ENCODE results near the gene ZBBX.
A peak's percentile ranks its signal among the peaks of the same experiment; 100 is the strongest.
"Not testable (repeated sequence)": the region's sequence is repeated elsewhere in the genome, so short reads cannot be mapped to it uniquely, and the experiment has no call there.

Gene ZBBX

GRCh38 chr3:167380004-167380689, at the start of gene ZBBX:
ZBBX (minus strand) TSS chr3:167380297; CDS start chr3:167372901, 7,396 bp downstream.
- DNase-seq, result peak; percentile 75 to 79

- DNase-seq, result not testable (repeated sequence)
Measured at GRCh38 chr3:167426962-167427361, 46.9 kb upstream of the ZBBX start.

GRCh38 chr3:167422396-167422795, 42.3 kb upstream of the ZBBX start:
- DNase-seq, result not testable (repeated sequence)

- DNase-seq, result no peak
Measured at GRCh38 chr3:167409611-167410010, 29.5 kb upstream of the ZBBX start.

GRCh38 chr3:167406876-167407492, 26.9 kb upstream of the ZBBX start:
- DNase-seq, result peak; percentile 65 to 66

GRCh38 chr3:167397826-167398225, 17.7 kb upstream of the ZBBX start:
- DNase-seq, result no peak

- DNase-seq, result no peak
Measured at GRCh38 chr3:167396075-167396474, 16.0 kb upstream of the ZBBX start.

GRCh38 chr3:167394003-167394402, 13.9 kb upstream of the ZBBX start:
- no peak for DNase-seq

GRCh38 chr3:167382155-167382554, 2.1 kb upstream of the ZBBX start:
- DNase-seq, result no peak

GRCh38 chr3:167375478-167375877, 4.6 kb downstream of the ZBBX start:
- DNase-seq, result no peak

- no peak for DNase-seq
Measured at GRCh38 chr3:167372138-167372537, 8.0 kb downstream of the ZBBX start.

GRCh38 chr3:167361948-167362347, 18.1 kb downstream of the ZBBX start:
- DNase-seq, result no peak

- DNase-seq, result no peak
Measured at GRCh38 chr3:167361306-167361705, 18.8 kb downstream of the ZBBX start.

GRCh38 chr3:167355446-167355845, 24.7 kb downstream of the ZBBX start:
- no peak for DNase-seq

- no peak for DNase-seq
Measured at GRCh38 chr3:167354751-167355150, 25.3 kb downstream of the ZBBX start.

GRCh38 chr3:167350245-167350862, 29.7 kb downstream of the ZBBX start:
- DNase-seq, result peak; percentile 2 to 15

GRCh38 chr3:167346171-167346570, 33.9 kb downstream of the ZBBX start:
- DNase-seq, result peak; percentile 40 to 47

GRCh38 chr3:167330993-167331785, 48.9 kb downstream of the ZBBX start:
- no peak for DNase-seq

GRCh38 chr3:167323572-167323971, 56.5 kb downstream of the ZBBX start:
- no peak for DNase-seq

- peak in 1 of 2 experiments; percentile 26 for DNase-seq
Measured at GRCh38 chr3:167318996-167319615, 61.0 kb downstream of the ZBBX start.

- no peak for DNase-seq
Measured at GRCh38 chr3:167318306-167318705, 61.8 kb downstream of the ZBBX start.

- DNase-seq, result no peak
Measured at GRCh38 chr3:167306319-167306718, 73.8 kb downstream of the ZBBX start.

- no peak for DNase-seq
Measured at GRCh38 chr3:167305340-167305890, 74.7 kb downstream of the ZBBX start.
